Spleen (tissue), 7 donors: ENCODE measurements around the gene GXYLT2.

Experiments used
- CTCF ChIP-seq, 11 experiments: fragments of 200-600 bp in 7 of 11; fragments of 450-650 bp in 4 of 11; sonication (generic) in 4 of 11; IDR thresholded peaks in 8 of 11; conservative IDR thresholded peaks in 3 of 11; 1 replicate in 7 of 11; 2 replicates in 4 of 11; pipeline versions ENCODE4 v1.4.0 to v1.8.0; 2016 to 2021; ENCODE audit warnings: antibody characterized with exemption in 11 of 11, inconsistent platforms in 4 of 11, mild to moderate bottlenecking in 1 of 11
- POLR2A ChIP-seq, 3 donors: fragments of 450-650 bp; IDR thresholded peaks; one replicate each; pipeline ENCODE4 v1.5.1; 2017; ENCODE audit warnings: antibody characterized with exemption in 3 of 3, mild to moderate bottlenecking in 1 of 3
- POLR2AphosphoS5 ChIP-seq, 3 donors: sonication (generic); formaldehyde crosslinking; IDR thresholded peaks; one replicate each; pipeline ENCODE4 v1.5.1; 2017; ENCODE audit warnings: antibody characterized with exemption in 3 of 3
- donor health status: DM: no; HTN: no; CAD: no; lungs with moderate emphysema.
- donor health status: DM: no; HTN: no; CAD: no.
- donor health status: DM: no; HTN: no; CAD: no.

GRCh38 chr3:72972706-72973030, 84.8 kb downstream of the GXYLT2 start:
- TF ChIP-seq CTCF (IDR thresholded peaks at IDR 0.05 in 8 of 11, conservative IDR thresholded peaks at IDR 0.05 in 3 of 11) (no peak), POLR2A (IDR thresholded peaks at IDR 0.05) (no peak), POLR2AphosphoS5 (IDR thresholded peaks at IDR 0.05) (no peak)
